Mesenchymal stem cell (in vitro differentiated cells and primary cell): Measurements from ENCODE around the gene ADAMTSL5.
"Not testable (repeated sequence)": the region's sequence is repeated elsewhere in the genome, so short reads cannot be mapped to it uniquely, and the experiment has no call there.

ENCODE experiments used
- DNase-seq: peaks from one replicate; pipeline ENCODE4 v3.0.0-alpha.2; 2013
- H2AFZ ChIP-seq: one replicate; pipeline ENCODE4 v1.6.1; 2013; ENCODE audit warnings: low read depth, mild to moderate bottlenecking, control low read depth, inconsistent platforms, low read length, moderate library complexity
- H2AK5ac ChIP-seq: 2 replicates; pipeline ENCODE4 v1.6.1; 2013; ENCODE audit warnings: low read length, moderate library complexity, mild to moderate bottlenecking, inconsistent platforms; ENCODE audit not compliant: severe bottlenecking
- H2BK120ac ChIP-seq: one replicate; pipeline ENCODE4 v1.6.1; 2013; ENCODE audit warnings: low read depth, mild to moderate bottlenecking, inconsistent platforms, low read length, moderate library complexity
- H2BK12ac ChIP-seq, 2 experiments: one replicate each; pipeline ENCODE4 v1.6.1; 2013; ENCODE audit warnings: inconsistent platforms in 2 of 2, low read length in 2 of 2, mild to moderate bottlenecking in 2 of 2, moderate library complexity in 2 of 2, control low read depth in 1 of 2
- H2BK15ac ChIP-seq: one replicate; pipeline ENCODE4 v1.6.1; 2013; ENCODE audit warnings: mild to moderate bottlenecking, low read depth, inconsistent platforms; ENCODE audit not compliant: poor library complexity, severe bottlenecking
- H2BK5ac ChIP-seq: 2 replicates; pipeline ENCODE4 v1.6.1; 2013; ENCODE audit warnings: low read depth, mild to moderate bottlenecking, low read length, control low read depth, inconsistent platforms; ENCODE audit not compliant: poor library complexity, severe bottlenecking
- H3K14ac ChIP-seq, 2 experiments: one replicate each; pipeline ENCODE4 v1.6.1; 2013; ENCODE audit warnings: inconsistent platforms in 2 of 2, low read length in 2 of 2, control low read depth in 1 of 2, mild to moderate bottlenecking in 1 of 2, moderate library complexity in 1 of 2
- H3K18ac ChIP-seq, 2 experiments: one replicate each; pipeline ENCODE4 v1.6.1; 2013; ENCODE audit warnings: inconsistent platforms in 2 of 2, low read length in 2 of 2, control low read depth in 1 of 2, low read depth in 1 of 2, mild to moderate bottlenecking in 1 of 2
- H3K23ac ChIP-seq, 2 experiments: one replicate each; pipeline ENCODE4 v1.6.1; 2013; ENCODE audit warnings: inconsistent platforms in 2 of 2, low read length in 2 of 2, mild to moderate bottlenecking in 2 of 2, moderate library complexity in 2 of 2, control low read depth in 1 of 2
- H3K27ac ChIP-seq: 2 replicates; pipeline ENCODE4 v1.5.1; 2013; ENCODE audit warnings: mild to moderate bottlenecking, moderate library complexity, low read length, control low read depth, inconsistent platforms; ENCODE audit not compliant: poor library complexity, severe bottlenecking
- H3K27me3 ChIP-seq, 2 experiments: 2 replicates each; pipeline versions ENCODE4 v1.6.1 to v1.7.0; 2013; ENCODE audit warnings: low read length in 2 of 2, mild to moderate bottlenecking in 2 of 2, moderate library complexity in 2 of 2, control low read depth in 1 of 2, inconsistent platforms in 1 of 2; ENCODE audit not compliant: control insufficient read depth in 1 of 2, insufficient read depth in 1 of 2
- H3K36me3 ChIP-seq, 2 experiments: 2 replicates each; pipeline versions ENCODE4 v1.6.1 to v1.7.0; 2013; ENCODE audit warnings: low read length in 2 of 2, control low read depth in 1 of 2, inconsistent platforms in 1 of 2, low read depth in 1 of 2, mild to moderate bottlenecking in 1 of 2; ENCODE audit not compliant: insufficient read depth in 2 of 2, control insufficient read depth in 1 of 2
- H3K4ac ChIP-seq, 2 experiments: one replicate each; pipeline ENCODE4 v1.6.1; 2013; ENCODE audit warnings: inconsistent platforms in 2 of 2, low read length in 2 of 2, mild to moderate bottlenecking in 2 of 2, moderate library complexity in 2 of 2, control low read depth in 1 of 2, low read depth in 1 of 2
- H3K4me1 ChIP-seq: 2 replicates; pipeline ENCODE4 v1.6.1; 2013; ENCODE audit warnings: low read depth, low read length, control low read depth; ENCODE audit not compliant: control insufficient read depth, insufficient read depth
- H3K4me2 ChIP-seq: 2 replicates; pipeline ENCODE4 v1.6.1; 2013; ENCODE audit warnings: low read length, mild to moderate bottlenecking, inconsistent platforms; ENCODE audit not compliant: poor library complexity, severe bottlenecking
- H3K4me3 ChIP-seq, 2 experiments: 2 replicates each; pipeline versions ENCODE4 v1.5.1 to v1.7.0; 2013; ENCODE audit warnings: low read length in 2 of 2, mild to moderate bottlenecking in 2 of 2, control low read depth in 1 of 2, low read depth in 1 of 2; ENCODE audit not compliant: insufficient read depth in 1 of 2
- H3K79me1 ChIP-seq: replicated peaks from 2 replicates; pipeline ENCODE4 v1.6.1; 2013; ENCODE audit warnings: mild to moderate bottlenecking, control low read depth, low read length, inconsistent platforms; ENCODE audit not compliant: poor library complexity, severe bottlenecking
- H3K9ac ChIP-seq: 2 replicates; pipeline ENCODE4 v1.7.0; 2013; ENCODE audit warnings: mild to moderate bottlenecking, low read length, moderate library complexity
- H3K9me3 ChIP-seq: 2 replicates; pipeline ENCODE4 v1.7.0; 2013; ENCODE audit warnings: mild to moderate bottlenecking, low read length; ENCODE audit not compliant: control insufficient read depth
- H4K8ac ChIP-seq: one replicate; pipeline ENCODE4 v1.6.1; 2013; ENCODE audit warnings: inconsistent platforms, mild to moderate bottlenecking, low read length, moderate library complexity
- H4K91ac ChIP-seq: one replicate; pipeline ENCODE4 v1.6.1; 2013; ENCODE audit warnings: mild to moderate bottlenecking, low read length, inconsistent platforms
- WGBS: methylation state at CpG from one replicate; pipeline ENCODE4 v1.1.7; 2013; ENCODE audit warnings: mixed read lengths; 5-methylcytosine and 5-hydroxymethylcytosine counted together

The ADAMTSL5 gene

GRCh38 chr19:1551068-1552040 is 38.5 kb upstream of the ADAMTSL5 start:
- Histone ChIP-seq H2BK120ac (no peak overlapping the region), H3K23ac (no peak overlapping the region), H3K9me3 (no peaks in the 10 kb centered on the region), H2AK5ac (no peak overlapping the region), H3K14ac (no peak overlapping the region), H3K36me3 (peaks cover 0 to 28% of the 10 kb centered on the region in 2 experiments), H2BK12ac (no peak overlapping the region), H3K4me3 (no peak overlapping the region), H3K18ac (no peak overlapping the region), H3K27ac (no peak overlapping the region), H3K9ac (no peak overlapping the region), H2AFZ (no peak overlapping the region), H3K4me1 (peaks cover 11% of the 10 kb centered on the region), H2BK15ac (no peak overlapping the region), H3K27me3 (peaks cover 0 to 6% of the 10 kb centered on the region in 2 experiments), H4K91ac (no peak overlapping the region), H3K79me1 (peaks cover 22% of the 10 kb centered on the region), H3K4ac (no peak overlapping the region), H2BK5ac (no peak overlapping the region), H3K4me2 (no peak overlapping the region), H4K8ac (no peak overlapping the region)
- no peak for DNase-seq
- 90% methylated on average over 14 of the region's 17 CpGs for WGBS

- peaks cover 15% of the 10 kb centered on the region for H3K79me1 ChIP-seq
- no peak overlapping the region for H4K8ac ChIP-seq
- peaks cover 0 to 12% of the 10 kb centered on the region in 2 experiments for H3K36me3 ChIP-seq
- no peak overlapping the region for H2BK15ac ChIP-seq
- H2AK5ac ChIP-seq, result no peak overlapping the region
- H3K27me3 ChIP-seq, result peaks cover 5 to 14% of the 10 kb centered on the region in 2 experiments
- H3K9ac ChIP-seq, result no peak overlapping the region
- H3K27ac ChIP-seq, result no peak overlapping the region
- no peak overlapping the region for H2BK120ac ChIP-seq
- peaks cover 9% of the 10 kb centered on the region for H3K4me1 ChIP-seq
- no peak for DNase-seq
- H3K4ac ChIP-seq, result no peak overlapping the region
- H4K91ac ChIP-seq, result no peak overlapping the region
- WGBS, result 78% methylated on average over 4 of the region's 4 CpGs
- no peak overlapping the region for H3K4me3 ChIP-seq
- no peaks in the 10 kb centered on the region for H3K9me3 ChIP-seq
- H3K18ac ChIP-seq, result no peak overlapping the region
- H2BK5ac ChIP-seq, result no peak overlapping the region
- no peak overlapping the region for H2AFZ ChIP-seq
- H3K23ac ChIP-seq, result no peak overlapping the region
- no peak overlapping the region for H2BK12ac ChIP-seq
- H3K4me2 ChIP-seq, result no peak overlapping the region
- no peak overlapping the region for H3K14ac ChIP-seq
These were observed 36.6 kb upstream of the ADAMTSL5 start for GRCh38 chr19:1549332-1549945.

- H2BK5ac ChIP-seq, result no peak overlapping the region
- H3K4me2 ChIP-seq, result no peak overlapping the region
- no peak overlapping the region for H3K14ac ChIP-seq
- no peak for DNase-seq
- no peak overlapping the region for H2BK12ac ChIP-seq
- peaks cover 3% of the 10 kb centered on the region for H3K4me1 ChIP-seq
- H3K18ac ChIP-seq, result no peak overlapping the region
- 44% methylated on average over 17 of the region's 17 CpGs for WGBS
- H3K27ac ChIP-seq, result no peak overlapping the region
- H2AFZ ChIP-seq, result peak overlapping the region; percentile 61
- H3K4me3 ChIP-seq, result no peak overlapping the region
- no peak overlapping the region for H2AK5ac ChIP-seq
- H3K4ac ChIP-seq, result no peak overlapping the region
- H4K91ac ChIP-seq, result no peak overlapping the region
- H3K23ac ChIP-seq, result no peak overlapping the region
- no peaks in the 10 kb centered on the region for H3K36me3 ChIP-seq
- H2BK120ac ChIP-seq, result no peak overlapping the region
- no peak overlapping the region for H2BK15ac ChIP-seq
- no peak overlapping the region for H4K8ac ChIP-seq
- H3K27me3 ChIP-seq, result peaks cover 9 to 44% of the 10 kb centered on the region in 2 experiments
- H3K9ac ChIP-seq, result no peak overlapping the region
- H3K9me3 ChIP-seq, result peaks cover 3% of the 10 kb centered on the region
- no peaks in the 10 kb centered on the region for H3K79me1 ChIP-seq
These were observed 27.6 kb upstream of the ADAMTSL5 start for GRCh38 chr19:1540365-1540925.

- peaks cover 9 to 43% of the 10 kb centered on the region in 2 experiments for H3K27me3 ChIP-seq
- H3K4me3 ChIP-seq, H2AK5ac ChIP-seq, H3K4ac ChIP-seq, H3K27ac ChIP-seq, H2BK5ac ChIP-seq, H3K18ac ChIP-seq, H2BK15ac ChIP-seq, H3K14ac ChIP-seq, H3K4me2 ChIP-seq, H3K9me3 ChIP-seq, H3K79me1 ChIP-seq, H3K9ac ChIP-seq, H3K4me1 ChIP-seq, H4K8ac ChIP-seq, H3K23ac ChIP-seq, H4K91ac ChIP-seq, H2AFZ ChIP-seq, H3K36me3 ChIP-seq, H2BK12ac ChIP-seq, H2BK120ac ChIP-seq, DNase-seq: not testable (repeated sequence)
- WGBS, result 91% methylated on average over 9 of the region's 11 CpGs
These were observed 26.9 kb upstream of the ADAMTSL5 start for GRCh38 chr19:1539749-1540148.
